ENCODE data around the gene ARID1A. TPM values are rescaled to one million over a fixed set of nuclear protein-coding genes. Genes with fewer than 3 reads are reported as not detected.
"Not testable (repeated sequence)": the region's sequence is repeated elsewhere in the genome, so short reads cannot be mapped to it uniquely, and the experiment has no call there.

The ARID1A gene
- total RNA-seq, 2 experiments from 2014 or later, result 122 to 123 TPM

DNA sequence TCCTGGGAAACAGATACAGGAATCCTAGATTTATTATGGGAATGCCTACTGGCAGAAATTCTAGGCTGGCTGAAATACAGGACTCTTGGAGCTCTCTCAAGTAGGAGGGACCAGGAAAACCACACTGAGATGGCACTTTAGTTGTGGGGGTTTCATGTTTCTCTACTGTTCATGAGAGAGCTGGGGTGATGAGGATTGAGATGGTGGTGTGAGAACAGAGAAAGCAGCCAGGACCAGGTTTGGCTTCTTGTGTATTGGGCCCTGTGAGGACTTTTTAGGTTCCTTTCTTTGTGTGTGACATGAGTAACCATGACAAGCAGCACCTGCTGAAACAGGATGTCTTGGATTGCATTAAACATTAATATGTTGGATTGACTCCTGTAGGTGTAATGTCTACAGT lies 4.9 kb downstream of the ARID1A start:
- DNase-seq, result no peak
- Mint-ChIP-seq H3K27ac (peak overlapping the region; percentile 64), H3K27me3 (ENCODE audit: low read depth) (no peaks in the 10 kb centered on the region), H3K9me3 (ENCODE audit: insufficient read depth) (no peaks in the 10 kb centered on the region), H3K4me3 (no peak overlapping the region), H3K4me1 (ENCODE audit: low read depth) (peaks cover 8% of the 10 kb centered on the region), H3K36me3 (ENCODE audit: low read depth) (peaks cover 13% of the 10 kb centered on the region)
- ATAC-seq, result no peak
- CTCF ChIA-PET, result interaction anchor here (1.3 to 9.6 kb wide), 6 partner anchors 8 to 110 kb away, joined by 7 to 149 read pairs (median 19); partner anchors contain the start of gene PIGV
- POLR2A ChIA-PET, result interaction anchor here (0.8 to 15.2 kb wide), 6 partner anchors 8 to 87 kb away, joined by 3 to 325 read pairs (median 6); partner anchors contain the start of gene PIGV

DNA sequence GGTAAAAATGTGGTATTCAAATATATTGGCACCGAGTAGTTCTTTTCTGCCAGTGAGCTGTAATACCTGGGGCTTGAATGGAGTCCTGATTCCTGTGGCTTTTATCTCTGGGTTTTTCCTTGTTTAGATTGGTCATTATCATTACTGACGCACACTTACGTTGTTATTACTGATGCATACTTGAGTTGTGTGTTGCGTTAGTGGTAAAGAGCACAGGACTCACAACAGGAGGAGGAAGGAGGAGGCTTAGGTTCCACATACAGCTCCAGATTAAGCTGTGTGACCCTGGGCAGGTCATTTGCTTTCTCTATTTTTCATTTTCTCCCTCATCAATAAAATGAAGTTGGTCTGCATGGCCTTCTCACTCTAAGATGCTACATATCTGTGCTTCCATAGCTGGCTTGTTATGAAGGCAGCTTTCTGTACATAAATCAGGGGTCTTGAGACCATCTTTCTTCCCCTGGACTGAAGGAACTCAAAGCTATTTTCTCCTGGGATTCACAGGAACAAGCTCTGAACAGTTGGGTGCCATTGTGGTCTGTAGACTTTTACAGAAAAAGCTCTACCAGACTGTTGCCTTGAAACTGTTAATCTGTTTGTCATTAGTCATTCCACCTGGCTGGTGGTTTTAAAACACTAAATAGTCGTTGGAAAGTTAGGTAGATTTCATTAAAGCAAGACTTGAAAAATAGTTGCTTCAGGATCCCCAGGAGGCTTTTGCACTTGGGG lies 5.6 kb downstream of the ARID1A start:
- no peak overlapping the region for H3K4me3 Mint-ChIP-seq
- ChIA-PET POLR2A (interaction anchor here (0.8 to 15.2 kb wide), 8 partner anchors 9 to 86 kb away, joined by 3 to 325 read pairs (median 5); partner anchors contain the start of gene PIGV), CTCF (interaction anchor here (0.7 to 9.6 kb wide), 11 partner anchors 9 to 201 kb away, joined by 3 to 149 read pairs (median 7); partner anchors contain the start of gene PIGV)
- DNase-seq, result no peak
- H3K27me3 Mint-ChIP-seq (ENCODE audit: low read depth), result no peaks in the 10 kb centered on the region
- ATAC-seq, result no peak
- H3K27ac Mint-ChIP-seq, result no peak overlapping the region
- no peaks in the 10 kb centered on the region for H3K9me3 Mint-ChIP-seq (ENCODE audit: insufficient read depth)
- peaks cover 15% of the 10 kb centered on the region for H3K4me1 Mint-ChIP-seq (ENCODE audit: low read depth)
- H3K36me3 Mint-ChIP-seq (ENCODE audit: low read depth), result peaks cover 19% of the 10 kb centered on the region

DNA sequence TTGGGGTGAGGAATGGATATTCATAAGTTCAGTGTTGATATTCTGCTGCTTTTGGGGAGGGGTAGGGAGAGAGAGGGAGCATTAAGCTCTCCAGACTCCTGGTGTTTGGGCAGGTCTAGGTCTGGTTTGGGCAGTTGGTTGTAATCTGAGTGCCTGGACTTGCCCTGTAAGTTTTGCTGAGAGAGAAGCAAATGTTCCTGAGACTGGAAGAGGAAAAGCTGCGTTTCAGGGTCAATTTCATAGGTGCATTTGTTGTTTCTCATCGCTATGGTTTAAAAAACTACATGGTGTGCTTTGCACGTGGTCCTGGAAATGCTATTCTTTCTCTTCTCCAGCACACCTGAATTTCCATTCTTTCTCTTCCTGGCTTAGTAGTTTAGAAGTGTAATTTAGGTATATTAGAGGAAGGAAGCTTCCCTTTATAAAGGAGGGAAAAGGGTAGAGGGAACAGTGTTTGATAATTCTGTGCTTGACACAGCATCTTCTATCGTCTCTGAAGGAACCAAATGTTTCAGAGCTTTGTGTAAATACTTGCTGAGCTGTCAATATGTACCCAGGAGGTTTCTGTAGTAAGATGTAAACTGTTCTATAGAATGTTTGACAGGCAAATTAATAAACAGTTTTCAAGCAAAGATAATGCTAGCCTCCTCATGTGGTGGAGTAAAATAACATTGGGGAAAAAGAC lies 6.3 kb downstream of the ARID1A start:
- ATAC-seq (peak; percentile 1), DNase-seq (no peak)
- POLR2A ChIA-PET, result interaction anchor here (0.8 to 15.2 kb wide), 9 partner anchors 9 to 85 kb away, joined by 3 to 325 read pairs (median 6); partner anchors contain the start of gene PIGV
- Mint-ChIP-seq H3K4me1 (ENCODE audit: low read depth) (peaks cover 20% of the 10 kb centered on the region), H3K27me3 (ENCODE audit: low read depth) (no peaks in the 10 kb centered on the region), H3K36me3 (ENCODE audit: low read depth) (peaks cover 24% of the 10 kb centered on the region), H3K4me3 (no peak overlapping the region), H3K27ac (no peak overlapping the region), H3K9me3 (ENCODE audit: insufficient read depth) (no peaks in the 10 kb centered on the region)
- CTCF ChIA-PET, result interaction anchor here (1.0 to 9.6 kb wide), 11 partner anchors 10 to 173 kb away, joined by 3 to 149 read pairs (median 7); partner anchors contain the start of genes PIGV and RPS6KA1

GRCh38 chr1:26702680-26703038 lies 6.8 kb downstream of the ARID1A start:
- ChIA-PET POLR2A (interaction anchor here (0.8 to 15.2 kb wide), 6 partner anchors 10 to 85 kb away, joined by 4 to 325 read pairs (median 8); partner anchors contain the start of gene PIGV), CTCF (interaction anchor here (1.0 to 9.6 kb wide), 9 partner anchors 10 to 202 kb away, joined by 3 to 149 read pairs (median 5); partner anchors contain the start of genes PIGV and RPS6KA1)
- H3K4me1 Mint-ChIP-seq (ENCODE audit: low read depth), result peaks cover 21% of the 10 kb centered on the region
- H3K27me3 Mint-ChIP-seq (ENCODE audit: low read depth), result no peaks in the 10 kb centered on the region
- ATAC-seq (peak; percentile 40), DNase-seq (peak; percentile 53)
- H3K9me3 Mint-ChIP-seq (ENCODE audit: insufficient read depth), result no peaks in the 10 kb centered on the region
- H3K36me3 Mint-ChIP-seq (ENCODE audit: low read depth), result peaks cover 28% of the 10 kb centered on the region
- H3K4me3 Mint-ChIP-seq, result no peak overlapping the region
- no peak overlapping the region for H3K27ac Mint-ChIP-seq

- no peak overlapping the region for H3K27ac Mint-ChIP-seq
- no peaks in the 10 kb centered on the region for H3K27me3 Mint-ChIP-seq (ENCODE audit: low read depth)
- no peak overlapping the region for H3K4me3 Mint-ChIP-seq
Observed at GRCh38 chr1:26703478-26703877, 7.7 kb downstream of the ARID1A start.

GRCh38 chr1:26704629-26705028 lies 8.8 kb downstream of the ARID1A start:
- CTCF ChIA-PET, result interaction anchor here (0.9 to 9.6 kb wide), 4 partner anchors 12 to 84 kb away, joined by 3 to 149 read pairs (median 16); partner anchors contain the start of gene PIGV
- Mint-ChIP-seq H3K27me3 (ENCODE audit: low read depth) (no peaks in the 10 kb centered on the region), H3K27ac (peak overlapping the region; percentile 32), H3K4me1 (ENCODE audit: low read depth) (peaks cover 27% of the 10 kb centered on the region), H3K9me3 (ENCODE audit: insufficient read depth) (no peaks in the 10 kb centered on the region), H3K36me3 (ENCODE audit: low read depth) (peaks cover 43% of the 10 kb centered on the region), H3K4me3 (no peak overlapping the region)
- POLR2A ChIA-PET, result interaction anchor here (0.6 to 15.2 kb wide), 6 partner anchors 9 to 204 kb away, joined by 3 to 325 read pairs (median 4); partner anchors contain the start of gene PIGV
- ATAC-seq, result no peak
- no peak for DNase-seq

More at GRCh38 chr1:26703478-26703877, 7.7 kb downstream of the ARID1A start:
- ATAC-seq (no peak), DNase-seq (no peak)
- peaks cover 24% of the 10 kb centered on the region for H3K4me1 Mint-ChIP-seq (ENCODE audit: low read depth)
- ChIA-PET CTCF (interaction anchor here (1.0 to 9.6 kb wide), 8 partner anchors 9 to 203 kb away, joined by 3 to 149 read pairs (median 5); partner anchors contain the start of gene PIGV), POLR2A (interaction anchor here (0.7 to 15.2 kb wide), 6 partner anchors 11 to 84 kb away, joined by 3 to 325 read pairs (median 6); partner anchors contain the start of gene PIGV)
- H3K36me3 Mint-ChIP-seq (ENCODE audit: low read depth), result peaks cover 34% of the 10 kb centered on the region
- no peaks in the 10 kb centered on the region for H3K9me3 Mint-ChIP-seq (ENCODE audit: insufficient read depth)

DNA sequence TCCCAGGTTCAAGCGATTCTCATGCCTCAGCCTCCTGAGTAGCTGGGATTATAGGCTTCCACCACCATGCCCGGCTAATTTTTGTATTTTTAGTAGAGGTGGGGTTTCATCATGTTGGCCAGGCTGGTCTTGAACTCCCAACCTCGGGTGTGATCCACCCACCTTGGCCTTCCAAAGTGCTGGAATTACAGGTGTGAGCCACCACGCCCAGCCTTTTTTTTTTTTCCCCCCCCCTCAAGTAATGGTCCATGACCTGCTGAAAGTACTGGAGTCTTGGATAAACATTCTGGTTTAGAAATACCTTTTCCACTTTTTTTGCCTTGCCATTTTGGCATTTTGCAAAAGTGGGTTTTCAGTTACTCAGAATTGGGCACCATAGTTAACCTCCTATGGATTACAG lies 9.4 kb downstream of the ARID1A start:
- DNase-seq; POLR2A ChIA-PET; H3K27me3 Mint-ChIP-seq (ENCODE audit: low read depth); H3K9me3 Mint-ChIP-seq (ENCODE audit: insufficient read depth); H3K27ac Mint-ChIP-seq; H3K4me3 Mint-ChIP-seq; ATAC-seq: not testable (repeated sequence)
- Mint-ChIP-seq H3K36me3 (ENCODE audit: low read depth) (peaks cover 43% of the 10 kb centered on the region), H3K4me1 (ENCODE audit: low read depth) (peaks cover 27% of the 10 kb centered on the region)
- CTCF ChIA-PET, result interaction anchor here (1.0 to 9.6 kb wide), 3 partner anchors 13 to 83 kb away, joined by 3 to 149 read pairs (median 29); partner anchors contain the start of gene PIGV

DNA sequence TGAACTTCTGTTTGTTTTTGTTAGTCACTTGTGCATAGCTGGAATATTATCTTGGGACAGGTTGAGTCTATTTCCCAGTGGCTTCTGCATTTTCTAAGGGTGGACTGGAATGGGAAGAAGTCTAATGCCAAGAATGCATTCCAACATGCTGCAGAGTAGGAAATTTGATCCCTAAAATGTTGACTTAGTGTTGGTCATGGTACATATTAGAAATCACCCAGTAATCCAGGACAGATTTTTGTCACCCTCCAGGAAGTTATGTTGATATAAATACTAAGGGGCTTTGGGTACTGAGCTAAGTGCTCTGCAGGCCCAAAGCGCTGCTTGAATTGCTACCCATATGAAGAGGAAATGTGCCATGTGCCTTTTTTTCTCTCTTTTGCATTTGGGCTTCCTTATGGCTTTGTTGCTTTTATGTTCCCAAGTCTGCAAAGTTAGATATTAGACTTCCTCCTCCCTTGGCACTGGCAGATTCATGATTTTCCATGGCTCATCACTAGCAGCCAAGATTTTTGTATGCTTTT lies 10.0 kb downstream of the ARID1A start:
- peaks cover 27% of the 10 kb centered on the region for H3K4me1 Mint-ChIP-seq (ENCODE audit: low read depth)
- H3K27ac Mint-ChIP-seq, result peak overlapping the region; percentile 27
- no peak for ATAC-seq
- peak overlapping the region; percentile 6 for H3K4me3 Mint-ChIP-seq
- CTCF ChIA-PET, result interaction anchor here (0.8 to 5.9 kb wide), 4 partner anchors 14 to 104 kb away, joined by 3 to 29 read pairs (median 6); no protein-coding TSS in a partner anchor
- H3K27me3 Mint-ChIP-seq (ENCODE audit: low read depth), result no peaks in the 10 kb centered on the region
- H3K36me3 Mint-ChIP-seq (ENCODE audit: low read depth), result peaks cover 48% of the 10 kb centered on the region
- no peak for DNase-seq
- POLR2A ChIA-PET, result interaction anchor here (1.3 kb wide), 1 partner anchor 14 kb away, joined by 3 read pairs; no protein-coding TSS in a partner anchor
- H3K9me3 Mint-ChIP-seq (ENCODE audit: insufficient read depth), result no peaks in the 10 kb centered on the region

DNA sequence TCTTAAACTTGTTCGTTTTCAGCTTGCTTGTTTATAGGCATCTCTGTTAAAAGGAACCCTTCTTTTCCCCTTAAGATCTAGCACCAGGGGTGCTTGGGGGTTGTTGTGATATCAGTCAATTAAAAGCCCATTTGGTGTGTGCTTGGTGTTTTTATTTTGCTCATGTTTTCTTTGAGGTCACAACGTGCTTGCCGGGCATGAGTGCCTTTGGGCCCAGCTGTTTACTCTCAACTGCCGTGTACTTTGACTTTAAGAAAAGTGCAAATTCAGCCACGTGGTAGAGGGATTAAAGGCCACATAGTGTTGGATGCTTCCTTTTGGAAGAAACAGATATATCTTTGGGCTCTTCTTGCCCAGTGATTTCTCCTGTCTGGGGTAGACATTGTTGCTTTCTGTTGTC lies 10.5 kb downstream of the ARID1A start:
- H3K4me1 Mint-ChIP-seq (ENCODE audit: low read depth), result peaks cover 28% of the 10 kb centered on the region
- no peak for DNase-seq
- H3K27me3 Mint-ChIP-seq (ENCODE audit: low read depth), result no peaks in the 10 kb centered on the region
- peaks cover 51% of the 10 kb centered on the region for H3K36me3 Mint-ChIP-seq (ENCODE audit: low read depth)
- peak overlapping the region; percentile 27 for H3K27ac Mint-ChIP-seq
- no peak for ATAC-seq
- peak overlapping the region; percentile 6 for H3K4me3 Mint-ChIP-seq
- H3K9me3 Mint-ChIP-seq (ENCODE audit: insufficient read depth), result no peaks in the 10 kb centered on the region
- ChIA-PET POLR2A (interaction anchor here (1.3 kb wide), 1 partner anchor 14 kb away, joined by 3 read pairs; no protein-coding TSS in a partner anchor), CTCF (interaction anchor here (0.8 to 5.9 kb wide), 4 partner anchors 14 to 104 kb away, joined by 3 to 29 read pairs (median 6); no protein-coding TSS in a partner anchor)

DNA sequence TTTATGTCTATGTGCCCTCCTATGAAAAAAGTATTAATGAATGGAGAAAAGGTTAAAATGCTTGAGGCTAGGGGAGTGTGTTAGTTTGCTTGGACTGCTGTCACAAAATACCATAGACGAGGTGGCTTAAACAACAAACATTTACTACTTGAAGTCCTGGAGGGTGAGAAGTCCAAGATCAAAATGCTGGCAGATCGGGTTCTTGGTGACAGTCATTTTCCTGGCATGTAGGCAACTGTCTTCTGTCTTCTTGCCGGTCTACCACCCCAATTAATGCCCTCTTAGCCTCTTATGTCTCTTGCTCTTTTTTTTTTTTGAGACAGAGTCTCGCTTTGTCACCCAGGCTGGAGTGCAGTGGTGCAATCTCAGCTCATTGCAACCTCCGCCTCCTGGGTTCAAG lies 15.0 kb downstream of the ARID1A start:
- Mint-ChIP-seq H3K27me3 (ENCODE audit: low read depth) (no peaks in the 10 kb centered on the region), H3K4me3 (no peak overlapping the region), H3K4me1 (ENCODE audit: low read depth) (peaks cover 61% of the 10 kb centered on the region), H3K9me3 (ENCODE audit: insufficient read depth) (no peaks in the 10 kb centered on the region), H3K36me3 (ENCODE audit: low read depth) (peaks cover 72% of the 10 kb centered on the region), H3K27ac (no peak overlapping the region)
- ATAC-seq (no peak), DNase-seq (no peak)
- CTCF ChIA-PET, result no interaction called here
- POLR2A ChIA-PET, result no interaction called here

DNA sequence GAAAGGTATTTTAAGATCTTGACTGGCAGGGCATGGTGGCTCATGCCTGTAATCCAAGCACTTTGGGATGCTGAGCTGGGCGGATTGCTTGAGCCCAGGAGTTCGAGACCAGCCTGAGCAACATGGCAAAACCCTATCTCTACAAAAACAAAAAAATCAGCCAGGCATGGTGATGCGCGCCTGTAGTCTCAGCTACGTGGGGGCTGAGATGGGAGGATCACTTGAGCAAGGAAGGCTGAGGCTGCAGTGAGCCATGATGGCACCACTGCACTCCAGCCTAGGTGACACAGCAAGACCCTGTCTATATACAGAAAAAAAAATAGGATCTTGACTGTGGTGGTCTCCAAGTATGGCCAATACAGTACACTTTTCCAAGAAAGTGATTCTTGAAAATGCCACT lies 16.0 kb downstream of the ARID1A start:
- no peak for DNase-seq
- no peak overlapping the region for H3K4me3 Mint-ChIP-seq
- H3K9me3 Mint-ChIP-seq (ENCODE audit: insufficient read depth), result no peaks in the 10 kb centered on the region
- H3K36me3 Mint-ChIP-seq (ENCODE audit: low read depth), result peaks cover 69% of the 10 kb centered on the region
- no peak overlapping the region for H3K27ac Mint-ChIP-seq
- POLR2A ChIA-PET, result interaction anchor here (0.7 kb wide), 1 partner anchor 76 kb away, joined by 3 read pairs; the partner anchor contains the start of gene PIGV
- H3K4me1 Mint-ChIP-seq (ENCODE audit: low read depth), result peaks cover 57% of the 10 kb centered on the region
- no peaks in the 10 kb centered on the region for H3K27me3 Mint-ChIP-seq (ENCODE audit: low read depth)
- no peak for ATAC-seq
- CTCF ChIA-PET, result no interaction called here

Measured in activated CD8-positive, alpha-beta T cell treated with anti-CD3 and anti-CD28 coated beads, Interleukin-2, amount 10 ng/mL, durations not matched to agents 7 days and 5 days (primary cell).